Nephron (organoid): ENCODE results near the gene CLDN8.

ENCODE experiments used
- H3K27ac Mint-ChIP-seq, 3 experiments: 2 replicates each; pipeline ENCODE4 v1.8.0; 2020; ENCODE audit warnings: mixed read lengths in 3 of 3, mild to moderate bottlenecking in 2 of 3, moderate library complexity in 1 of 3
- H3K27me3 Mint-ChIP-seq: 2 replicates; pipeline ENCODE4 v1.8.0; 2021; ENCODE audit warnings: low read depth, mild to moderate bottlenecking, moderate library complexity, mixed read lengths
- H3K36me3 Mint-ChIP-seq: 2 replicates; pipeline ENCODE4 v1.8.0; 2020; ENCODE audit warnings: low read depth, mixed read lengths
- H3K4me1 Mint-ChIP-seq: 2 replicates; pipeline ENCODE4 v1.8.0; 2020; ENCODE audit warnings: mixed read lengths
- H3K4me3 Mint-ChIP-seq, 3 experiments: 2 replicates each; pipeline ENCODE4 v1.8.0; 2020; ENCODE audit warnings: mild to moderate bottlenecking in 3 of 3, mixed read lengths in 3 of 3, moderate library complexity in 2 of 3
- H3K9me3 Mint-ChIP-seq: 2 replicates; pipeline ENCODE4 v1.8.0; 2020; ENCODE audit warnings: mixed read lengths
- CTCF ChIP-seq, 3 experiments: fragments of 200-600 bp; sonication (generic); IDR thresholded peaks; one replicate each; pipeline ENCODE4 v1.5.0; 2021; ENCODE audit warnings: antibody characterized with exemption in 3 of 3; ENCODE audit not compliant: unreplicated experiment in 3 of 3

Gene CLDN8

GRCh38 chr21:30168086-30168485, 47.8 kb downstream of the CLDN8 start:
- H3K27me3 Mint-ChIP-seq, result no peaks in the 10 kb centered on the region
- H3K27ac Mint-ChIP-seq, result no peak overlapping the region
- H3K4me3 Mint-ChIP-seq, result no peak overlapping the region
- H3K4me1 Mint-ChIP-seq, result no peaks in the 10 kb centered on the region
- H3K36me3 Mint-ChIP-seq, result no peaks in the 10 kb centered on the region
- peaks cover 3% of the 10 kb centered on the region for H3K9me3 Mint-ChIP-seq
- TF ChIP-seq CTCF (IDR thresholded peaks at IDR 0.05; ENCODE audit: unreplicated experiment in 3 of 3), result no peak

GRCh38 chr21:30166705-30167104, 49.2 kb downstream of the CLDN8 start, which contains the start of gene CLDN17:
Gene CLDN17 (minus strand): TSS chr21:30166805. CDS start chr21:30166617, 188 bp downstream.
- no peak within 1 kb of the TSS for H3K27ac Mint-ChIP-seq
- no peaks in the 10 kb centered on the region for H3K4me1 Mint-ChIP-seq
- H3K36me3 Mint-ChIP-seq, result no peaks in the 10 kb centered on the region
- no peaks in the 10 kb centered on the region for H3K27me3 Mint-ChIP-seq
- TF ChIP-seq CTCF (IDR thresholded peaks at IDR 0.05; ENCODE audit: unreplicated experiment in 3 of 3), result no peak
- peaks cover 3% of the 10 kb centered on the region for H3K9me3 Mint-ChIP-seq
- H3K4me3 Mint-ChIP-seq, result no peak within 1 kb of the TSS

GRCh38 chr21:30166171-30166570, 49.7 kb downstream of the CLDN8 start:
- H3K4me1 Mint-ChIP-seq, result no peaks in the 10 kb centered on the region
- no peak for TF ChIP-seq CTCF (IDR thresholded peaks at IDR 0.05; ENCODE audit: unreplicated experiment in 3 of 3)
- H3K4me3 Mint-ChIP-seq, result no peak overlapping the region
- no peak overlapping the region for H3K27ac Mint-ChIP-seq
- no peaks in the 10 kb centered on the region for H3K36me3 Mint-ChIP-seq
- no peaks in the 10 kb centered on the region for H3K27me3 Mint-ChIP-seq
- peaks cover 3% of the 10 kb centered on the region for H3K9me3 Mint-ChIP-seq

DNA sequence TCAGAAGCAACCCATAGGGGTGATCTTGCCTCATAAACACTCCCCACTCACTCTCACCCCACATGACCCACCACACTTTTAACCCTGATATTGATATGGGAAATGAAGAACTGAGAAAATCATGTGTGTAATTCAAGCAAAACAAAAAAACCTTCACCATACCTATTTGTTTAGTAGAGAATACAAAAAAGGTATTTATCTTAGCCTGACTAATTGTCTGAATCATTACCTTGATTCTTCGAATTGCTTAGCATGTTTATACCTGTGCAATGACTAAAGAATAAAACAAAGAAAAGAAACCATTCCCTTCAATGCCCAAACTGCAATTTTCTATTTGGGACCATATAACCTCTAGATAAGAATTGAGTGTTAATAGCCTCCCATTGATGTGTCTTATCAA, 51.1 kb downstream of the CLDN8 start:
- no peak overlapping the region for H3K27ac Mint-ChIP-seq
- H3K27me3 Mint-ChIP-seq, result no peaks in the 10 kb centered on the region
- H3K9me3 Mint-ChIP-seq, result peaks cover 3% of the 10 kb centered on the region
- no peak for TF ChIP-seq CTCF (IDR thresholded peaks at IDR 0.05; ENCODE audit: unreplicated experiment in 3 of 3)
- H3K4me3 Mint-ChIP-seq, result no peak overlapping the region
- no peaks in the 10 kb centered on the region for H3K36me3 Mint-ChIP-seq
- no peaks in the 10 kb centered on the region for H3K4me1 Mint-ChIP-seq
